DND-41 (cell line): ENCODE data around the gene MAPK1.

ENCODE experiments used
- ATAC-seq: fragments of 200-7000 bp; cut with Tn5 transposase; 3 replicates; pipeline ENCODE4 v1.9.1; 2021; ENCODE audit warnings: low read depth; ENCODE audit not compliant: insufficient read depth
- DNase-seq: peaks from one replicate; pipeline ENCODE4 v3.0.0-alpha.2; 2020
- H2AFZ ChIP-seq: 2 replicates; pipeline ENCODE4 v1.6.0; 2012; ENCODE audit warnings: low read depth, low read length
- H3K27ac ChIP-seq: 2 replicates; pipeline ENCODE4 v1.5.1; 2012; ENCODE audit warnings: low read length, inconsistent platforms
- H3K27me3 ChIP-seq: fragments of 200-600 bp; sonication (generic); 2 replicates; pipeline ENCODE4 v1.6.0; 2012; ENCODE audit warnings: low read length, mild to moderate bottlenecking, inconsistent platforms; ENCODE audit not compliant: insufficient read depth, poor library complexity
- H3K36me3 ChIP-seq: 2 replicates; pipeline ENCODE4 v1.5.1; 2012; ENCODE audit warnings: low read length, inconsistent platforms; ENCODE audit not compliant: insufficient read depth
- H3K4me1 ChIP-seq: 2 replicates; pipeline ENCODE4 v1.5.1; 2012; ENCODE audit warnings: mild to moderate bottlenecking, low read length; ENCODE audit not compliant: insufficient read depth
- H3K4me2 ChIP-seq: 2 replicates; pipeline ENCODE4 v1.6.0; 2012; ENCODE audit warnings: mild to moderate bottlenecking, moderate library complexity, low read length, inconsistent platforms; ENCODE audit not compliant: insufficient read depth
- H3K4me3 ChIP-seq, 2 experiments: fragments of 200-600 bp in 1 of 2; shearing (Covaris generic) in 1 of 2; 2 replicates each; pipeline ENCODE4 v1.5.1; 2012 to 2016; ENCODE audit warnings: inconsistent platforms in 2 of 2, low read length in 2 of 2, mild to moderate bottlenecking in 2 of 2, low read depth in 1 of 2, moderate library complexity in 1 of 2
- H3K79me2 ChIP-seq: 2 replicates; pipeline ENCODE4 v1.6.0; 2012; ENCODE audit warnings: low read length, inconsistent platforms; ENCODE audit not compliant: insufficient read depth
- H3K9ac ChIP-seq: 2 replicates; pipeline ENCODE4 v1.6.0; 2012; ENCODE audit warnings: low read depth, mild to moderate bottlenecking, inconsistent platforms, low read length, moderate library complexity
- H3K9me3 ChIP-seq: 2 replicates; pipeline ENCODE4 v1.5.1; 2012; ENCODE audit warnings: low read length, moderate library complexity, mild to moderate bottlenecking, inconsistent platforms; ENCODE audit not compliant: insufficient read depth, severe bottlenecking
- H4K20me1 ChIP-seq: 2 replicates; pipeline ENCODE4 v1.6.0; 2012; ENCODE audit warnings: low read length; ENCODE audit not compliant: insufficient read depth
- CTCF ChIP-seq: IDR thresholded peaks from 2 replicates; pipeline ENCODE4 v1.5.1; 2012; ENCODE audit warnings: borderline replicate concordance, low read length, moderate library complexity, mild to moderate bottlenecking; ENCODE audit not compliant: poor library complexity, severe bottlenecking; ENCODE audit errors: extremely low read depth
- EZH2 ChIP-seq: IDR thresholded peaks from 3 replicates; pipeline ENCODE4 v1.6.1; 2012; ENCODE audit warnings: borderline replicate concordance, low read depth, mild to moderate bottlenecking, moderate library complexity, low read length, inconsistent platforms; ENCODE audit not compliant: severe bottlenecking

The MAPK1 gene

GRCh38 chr22:21778705-21779363 is 88.6 kb downstream of the MAPK1 start:
- Histone ChIP-seq H3K9ac (no peak overlapping the region), H2AFZ (no peak overlapping the region), H3K4me1 (no peaks in the 10 kb centered on the region), H3K27ac (no peak overlapping the region), H3K79me2 (peaks cover 11% of the 10 kb centered on the region), H3K9me3 (no peaks in the 10 kb centered on the region), H3K4me3 (no peak overlapping the region), H3K36me3 (peaks cover 64% of the 10 kb centered on the region), H4K20me1 (0 out of 2 replicates have a peak, but pooled peaks cover 7% of the 10 kb centered on the region), H3K4me2 (no peak overlapping the region), H3K27me3 (no peaks in the 10 kb centered on the region)
- ATAC-seq = no peak
- TF ChIP-seq CTCF (no peak), EZH2 (no peak)
- DNase-seq = no peak

- H2AFZ ChIP-seq = no peak overlapping the region
- H3K27ac ChIP-seq = no peak overlapping the region
- H3K79me2 ChIP-seq = no peaks in the 10 kb centered on the region
- no peak overlapping the region for H3K9ac ChIP-seq
- DNase-seq (no peak), ATAC-seq (no peak)
- H3K9me3 ChIP-seq = no peaks in the 10 kb centered on the region
- H3K4me3 ChIP-seq = no peak overlapping the region
- peaks cover 3% of the 10 kb centered on the region; the same call in 1 of the 2 replicates for H4K20me1 ChIP-seq
- peaks cover 74% of the 10 kb centered on the region for H3K36me3 ChIP-seq
- H3K4me1 ChIP-seq = no peaks in the 10 kb centered on the region
- H3K27me3 ChIP-seq = no peaks in the 10 kb centered on the region
- no peak overlapping the region for H3K4me2 ChIP-seq
- TF ChIP-seq EZH2 (no peak), CTCF (no peak)
Observed at GRCh38 chr22:21771631-21771976, 95.8 kb downstream of the MAPK1 start.

- TF ChIP-seq CTCF (no peak), EZH2 (no peak)
- Histone ChIP-seq H3K36me3 (peaks cover 95% of the 10 kb centered on the region), H3K79me2 (no peaks in the 10 kb centered on the region), H3K9me3 (no peaks in the 10 kb centered on the region), H3K27me3 (no peaks in the 10 kb centered on the region), H2AFZ (no peak overlapping the region), H3K4me2 (no peak overlapping the region), H3K9ac (no peak overlapping the region), H3K4me3 (no peak overlapping the region), H4K20me1 (no peaks in the 10 kb centered on the region; the same call in 1 of the 2 replicates), H3K27ac (no peak overlapping the region), H3K4me1 (no peaks in the 10 kb centered on the region)
- DNase-seq = no peak
- no peak for ATAC-seq
Observed at GRCh38 chr22:21768435-21768834, 99.0 kb downstream of the MAPK1 start.
